ENCODE data around the gene MEOX1.

The MEOX1 gene

DNA sequence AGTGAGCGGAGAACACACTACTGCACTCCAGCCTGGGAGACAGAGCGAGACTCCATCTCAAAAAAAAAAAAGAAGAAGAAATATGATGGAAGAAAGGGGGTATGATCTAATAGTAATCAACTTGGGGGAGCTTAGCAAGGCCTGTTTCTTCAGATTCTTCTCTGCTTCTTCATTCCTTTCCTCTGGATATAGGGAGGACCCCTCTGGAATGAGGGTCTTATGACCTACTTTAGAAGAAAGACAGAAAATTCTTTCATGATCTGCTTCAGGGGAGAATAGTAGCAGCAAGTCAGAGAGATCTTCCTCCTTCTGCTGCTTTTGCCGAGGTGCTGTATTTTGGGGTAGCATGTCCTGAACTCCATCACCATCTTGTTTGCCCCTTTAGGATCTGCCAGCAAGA is 70.7 kb downstream of the MEOX1 start:
- no peak for DNase-seq (ENCODE audit: low spot score)

Measured in HuH-7 (cell line).